Stimulated activated CD4-positive, alpha-beta T cell treated with anti-CD3 and anti-CD28 coated beads, Interleukin-12 subunit alpha, Interleukin-12 subunit beta, amount 100 ng/mL, for 24 hours (primary cell): ENCODE measurements around the gene GPR17.

Source experiments
- DNase-seq, 2 experiments: peaks; one replicate each; pipeline ENCODE4 v3.0.0-alpha.2; 2020; ENCODE audit warnings: low read depth in 2 of 2

Gene GPR17

GRCh38 chr2:127641846-127642507 is 4.0 kb upstream of the GPR17 start:
- no peak for DNase-seq

GRCh38 chr2:127642706-127643438 is 3.1 kb upstream of the GPR17 start:
- no peak for DNase-seq

GRCh38 chr2:127643439-127644065 is 2.4 kb upstream of the GPR17 start:
- no peak for DNase-seq

GRCh38 chr2:127644066-127645025 is 1.6 kb upstream of the GPR17 start:
- no peak for DNase-seq

GRCh38 chr2:127645026-127645394 is 943 bp upstream of the GPR17 start:
- no peak for DNase-seq

- DNase-seq, result no peak
Observed at GRCh38 chr2:127646487-127647241, 711 bp downstream of the GPR17 start.

- DNase-seq, result no peak
Observed at GRCh38 chr2:127647242-127648190, 1.6 kb downstream of the GPR17 start.

- DNase-seq, result no peak
Observed at GRCh38 chr2:127648321-127648720, 2.4 kb downstream of the GPR17 start.

GRCh38 chr2:127649100-127649611 is 3.2 kb downstream of the GPR17 start:
- DNase-seq, result no peak

- DNase-seq, result peak; percentile 62 to 88
Observed at GRCh38 chr2:127649684-127650040, 3.7 kb downstream of the GPR17 start.

GRCh38 chr2:127650041-127650784 is 4.3 kb downstream of the GPR17 start:
- no peak for DNase-seq

GRCh38 chr2:127650785-127651380 is 4.9 kb downstream of the GPR17 start:
- DNase-seq, result no peak

GRCh38 chr2:127651381-127651809 is 5.4 kb downstream of the GPR17 start:
- no peak for DNase-seq

- DNase-seq, result no peak
Observed at GRCh38 chr2:127651971-127652550, 6.1 kb downstream of the GPR17 start.

- no peak for DNase-seq
Observed at GRCh38 chr2:127652786-127653357, 6.9 kb downstream of the GPR17 start.

- DNase-seq, result no peak
Observed at GRCh38 chr2:127653421-127654083, 7.6 kb downstream of the GPR17 start.

- no peak for DNase-seq
Observed at GRCh38 chr2:127654084-127654837, 8.3 kb downstream of the GPR17 start.
